GM12865 (cell line): ENCODE measurements around the gene C1QL1.

ENCODE experiments used
- DNase-seq: peaks from one replicate; pipeline ENCODE4 v3.0.0; 2010; ENCODE audit warnings: low read depth
- H3K4me3 ChIP-seq: 2 replicates; pipeline ENCODE4 v1.5.1; 2011; ENCODE audit warnings: mild to moderate bottlenecking, low read depth, low read length, control low read depth
- TF ChIP-seq, protein P1 (sequence below): IDR thresholded peaks from 2 replicates; pipeline ENCODE4 v1.5.1; 2011; ENCODE audit warnings: low read length, control low read depth, low read depth, inconsistent platforms; ENCODE audit not compliant: insufficient read depth; ENCODE audit errors: missing control alignments

The C1QL1 gene

DNA sequence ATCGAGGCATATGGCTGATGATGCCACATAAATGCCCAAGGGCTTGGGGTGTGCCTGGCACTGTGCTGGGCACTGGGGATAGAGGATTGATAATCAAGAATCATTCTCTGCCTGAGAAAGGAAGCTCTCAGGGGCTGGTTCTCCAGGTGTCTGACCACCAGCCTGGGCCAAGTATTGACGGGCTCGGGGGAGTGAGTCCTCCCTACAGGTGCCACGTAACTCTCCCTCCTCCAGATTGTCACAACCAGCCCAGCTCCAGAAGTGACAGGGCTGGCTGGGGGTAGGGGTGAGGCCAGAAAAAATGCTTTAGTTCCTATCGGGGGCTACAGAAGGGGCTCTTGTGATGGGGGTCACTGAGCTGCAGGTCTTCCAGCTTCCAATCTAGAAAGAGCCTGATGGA is 10.7 kb upstream of the C1QL1 start:
- no peak overlapping the region for H3K4me3 ChIP-seq
- TF ChIP-seq, protein P1, sequence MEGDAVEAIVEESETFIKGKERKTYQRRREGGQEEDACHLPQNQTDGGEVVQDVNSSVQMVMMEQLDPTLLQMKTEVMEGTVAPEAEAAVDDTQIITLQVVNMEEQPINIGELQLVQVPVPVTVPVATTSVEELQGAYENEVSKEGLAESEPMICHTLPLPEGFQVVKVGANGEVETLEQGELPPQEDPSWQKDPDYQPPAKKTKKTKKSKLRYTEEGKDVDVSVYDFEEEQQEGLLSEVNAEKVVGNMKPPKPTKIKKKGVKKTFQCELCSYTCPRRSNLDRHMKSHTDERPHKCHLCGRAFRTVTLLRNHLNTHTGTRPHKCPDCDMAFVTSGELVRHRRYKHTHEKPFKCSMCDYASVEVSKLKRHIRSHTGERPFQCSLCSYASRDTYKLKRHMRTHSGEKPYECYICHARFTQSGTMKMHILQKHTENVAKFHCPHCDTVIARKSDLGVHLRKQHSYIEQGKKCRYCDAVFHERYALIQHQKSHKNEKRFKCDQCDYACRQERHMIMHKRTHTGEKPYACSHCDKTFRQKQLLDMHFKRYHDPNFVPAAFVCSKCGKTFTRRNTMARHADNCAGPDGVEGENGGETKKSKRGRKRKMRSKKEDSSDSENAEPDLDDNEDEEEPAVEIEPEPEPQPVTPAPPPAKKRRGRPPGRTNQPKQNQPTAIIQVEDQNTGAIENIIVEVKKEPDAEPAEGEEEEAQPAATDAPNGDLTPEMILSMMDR = no peak
- no peak for DNase-seq

DNA sequence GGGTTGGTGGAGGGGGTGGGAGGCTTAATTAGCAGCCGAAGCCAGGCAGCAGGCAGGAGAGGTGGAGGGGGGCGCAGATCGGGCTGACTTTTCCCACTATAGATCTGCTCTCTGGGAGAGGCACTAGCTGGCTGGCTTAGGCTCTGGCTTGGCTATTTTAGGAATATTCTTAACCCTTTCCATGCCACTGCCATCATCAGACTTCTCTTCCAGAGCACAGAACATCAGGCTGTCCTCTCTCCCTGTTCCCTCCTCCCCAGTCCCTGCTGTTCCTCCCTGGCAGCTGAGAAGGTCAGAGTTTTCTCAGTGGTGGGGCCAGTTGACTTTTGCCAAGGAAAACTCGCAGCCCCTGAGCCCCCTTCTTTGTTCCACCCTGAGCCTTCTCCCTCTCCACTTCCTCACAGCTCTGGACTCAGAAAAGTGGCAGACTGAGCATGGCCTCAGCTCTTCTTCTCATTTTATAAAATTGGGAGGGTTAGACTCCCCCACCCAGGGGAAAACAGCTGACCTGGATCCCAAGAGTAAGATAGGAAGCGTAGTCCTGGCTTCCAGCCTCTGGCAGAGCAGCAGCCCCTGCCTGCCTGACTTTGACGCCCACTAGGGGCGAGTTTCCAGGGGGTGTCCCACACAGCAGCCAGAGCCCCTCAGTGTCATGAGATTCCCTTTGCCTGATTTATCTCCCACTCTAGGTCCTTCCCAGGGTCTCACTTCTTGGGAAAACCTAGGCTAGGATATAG is 9.9 kb upstream of the C1QL1 start:
- no peak overlapping the region for H3K4me3 ChIP-seq
- TF ChIP-seq, protein P1 = no peak
- DNase-seq = no peak

DNA sequence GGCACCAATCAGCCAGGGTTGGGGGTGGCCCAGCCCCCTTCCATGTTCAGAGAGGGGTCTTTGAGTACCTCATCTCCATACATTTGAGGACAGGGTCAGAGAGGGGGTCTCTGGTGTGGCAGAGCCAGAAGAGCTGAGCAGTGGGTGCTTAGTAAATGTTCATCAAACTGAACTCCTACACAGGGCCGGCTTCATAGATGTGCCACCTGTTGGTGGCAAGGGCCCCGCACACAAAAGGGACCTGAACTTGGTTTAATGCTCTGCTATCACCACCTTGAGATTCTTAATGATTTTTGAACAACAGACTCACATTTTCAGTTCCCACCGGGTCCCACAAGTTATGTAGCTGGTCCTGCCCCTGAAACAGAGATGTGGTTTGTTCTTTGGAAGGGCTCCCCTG is 9.0 kb upstream of the C1QL1 start:
- TF ChIP-seq, protein P1 = no peak
- H3K4me3 ChIP-seq = no peak overlapping the region
- DNase-seq = no peak

DNA sequence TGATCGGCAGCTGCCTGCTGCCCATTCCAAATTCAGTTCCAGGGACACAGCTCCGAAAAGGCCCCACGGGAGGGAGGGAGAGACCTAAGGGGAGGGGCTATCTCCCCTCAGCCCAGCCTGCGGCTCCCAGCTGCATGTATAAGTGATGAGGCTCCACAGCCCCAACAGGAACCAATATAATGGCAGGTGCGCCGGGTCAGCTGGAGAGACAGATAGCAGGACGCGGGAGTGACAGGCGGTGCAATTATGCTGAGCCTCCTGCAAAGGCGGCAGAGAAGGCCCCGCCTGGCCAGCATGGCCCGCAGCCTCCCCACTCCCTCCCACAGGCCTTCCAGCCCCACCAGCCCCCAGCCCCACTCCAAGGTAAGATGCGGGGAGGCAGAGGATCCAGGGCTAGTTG is 8.1 kb upstream of the C1QL1 start:
- TF ChIP-seq, protein P1 = no peak
- no peak for DNase-seq
- no peak overlapping the region for H3K4me3 ChIP-seq

DNA sequence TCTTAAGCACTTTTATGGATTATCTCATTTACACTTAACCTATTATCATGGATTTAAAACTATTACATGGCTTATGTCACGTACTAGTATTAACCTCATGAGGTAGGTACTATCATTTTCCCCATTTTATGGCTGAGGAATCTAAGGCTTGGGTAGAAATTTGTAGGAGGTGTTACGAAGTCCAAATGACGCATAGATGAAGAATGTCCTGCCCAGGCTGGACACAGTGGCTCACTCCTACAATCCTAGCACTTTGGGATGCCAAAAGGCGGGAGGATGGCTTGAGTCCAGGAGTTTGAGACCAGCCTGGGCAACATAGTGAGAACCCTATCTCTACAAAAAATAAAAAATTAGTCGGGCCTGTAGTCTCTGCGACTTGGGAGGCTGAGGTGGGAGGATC is 4.8 kb upstream of the C1QL1 start:
- no peak for DNase-seq
- TF ChIP-seq, protein P1 = no peak
- no peak overlapping the region for H3K4me3 ChIP-seq

DNA sequence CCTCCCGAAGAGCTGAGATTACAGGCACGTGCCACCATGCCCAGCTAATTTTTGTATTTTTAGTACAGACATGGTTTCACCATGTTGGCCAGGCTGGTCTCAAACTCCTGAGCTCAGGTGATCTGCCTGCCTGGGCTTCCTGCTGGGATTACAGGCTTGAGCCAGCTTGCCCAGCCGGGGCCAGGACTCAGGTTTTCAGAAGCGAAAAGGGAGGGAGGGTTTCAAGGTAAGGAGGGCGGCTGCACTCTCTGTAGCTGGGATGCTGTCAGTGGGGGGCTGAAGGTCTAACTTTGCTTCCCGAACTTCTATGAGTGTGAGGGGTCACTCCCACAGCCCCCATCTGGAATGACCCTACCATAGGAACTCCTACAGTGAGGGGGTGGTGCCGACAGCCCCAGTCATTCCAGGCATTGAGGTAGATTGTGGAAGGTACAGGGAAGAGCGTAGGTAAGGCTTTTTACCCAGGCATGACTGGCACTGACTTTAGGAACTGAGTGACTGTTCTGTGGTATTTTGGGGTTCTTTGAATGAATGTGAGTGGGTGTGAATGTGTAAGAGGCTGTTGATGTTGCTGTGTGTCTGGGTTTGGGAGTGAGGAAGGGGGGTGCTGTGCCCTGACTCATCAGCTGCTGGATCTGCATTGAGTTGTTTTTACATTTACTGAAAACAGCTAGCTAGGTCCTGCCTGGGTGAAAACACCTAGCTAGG is 3.8 kb upstream of the C1QL1 start:
- H3K4me3 ChIP-seq = no peak overlapping the region
- DNase-seq = peak; percentile 24
- TF ChIP-seq, protein P1 = no peak

DNA sequence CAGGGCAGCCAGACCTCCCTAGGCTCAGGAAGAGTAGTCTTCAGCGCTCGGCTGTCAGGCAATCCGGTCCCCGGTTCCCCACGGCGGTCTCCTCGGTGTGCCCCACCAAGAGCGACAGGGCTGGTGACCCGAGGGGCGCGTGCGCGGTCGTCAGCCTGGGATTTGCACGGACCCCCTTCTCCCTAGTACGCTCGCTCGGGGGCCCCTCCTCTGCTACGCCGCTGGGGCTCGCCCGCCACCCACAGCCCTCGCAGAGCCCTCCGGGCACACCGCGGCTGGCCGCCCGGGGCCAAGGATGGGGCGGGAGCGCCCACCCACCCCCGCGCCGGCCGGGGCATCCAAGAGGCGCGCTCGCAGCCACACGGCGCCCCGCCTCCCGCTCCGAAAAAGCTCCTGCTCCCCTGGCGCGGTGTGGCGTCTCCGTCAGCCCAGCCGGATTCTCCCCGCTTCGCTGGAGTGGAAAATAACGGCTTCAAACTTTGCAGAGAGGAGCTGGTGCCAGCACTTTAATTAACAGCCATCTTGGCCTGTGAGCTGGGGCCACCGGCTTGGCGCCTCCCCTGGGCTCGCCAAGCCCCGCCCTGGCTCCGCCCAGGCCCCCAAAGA is 2.1 kb upstream of the C1QL1 start:
- no peak for DNase-seq
- TF ChIP-seq, protein P1 = no peak
- peak overlapping the region; percentile 17; the same call in 1 of the 2 replicates for H3K4me3 ChIP-seq
